ENCODE results near the gene ATG4B. TPM values are rescaled to one million over a fixed set of nuclear protein-coding genes. Genes with fewer than 3 reads are reported as not detected.
"Not testable (repeated sequence)": the region's sequence is repeated elsewhere in the genome, so short reads cannot be mapped to it uniquely, and the experiment has no call there.

ATG4B gene
- total RNA-seq, 4 donors from 2014 or later: 58.5 to 129 (median 86.2) TPM

DNA sequence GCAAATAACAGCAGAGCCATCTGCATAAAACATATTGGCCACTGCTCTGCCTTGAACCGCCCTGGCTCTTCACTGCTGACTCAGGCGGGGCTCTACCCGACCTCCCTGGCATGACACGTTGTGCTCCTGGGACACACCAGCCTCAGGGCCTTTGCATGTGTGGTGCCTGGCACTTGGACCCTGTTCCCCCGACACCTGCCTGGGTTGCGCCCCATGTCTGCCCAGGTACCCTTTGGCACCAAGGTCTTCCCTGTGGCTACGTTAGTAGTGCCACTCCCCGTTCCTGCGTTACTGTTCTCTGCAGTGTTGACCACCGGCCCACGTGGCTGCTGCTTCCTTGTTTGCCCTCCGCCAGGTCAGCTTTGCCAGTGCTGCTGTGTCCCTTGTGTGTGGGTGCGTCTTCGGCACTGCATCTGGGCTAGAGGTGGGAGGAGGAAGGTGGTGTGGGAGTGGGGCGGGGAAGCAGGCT lies 20.3 kb downstream of the ATG4B start:
- Histone ChIP-seq H3K27me3 (no peaks in the 10 kb centered on the region), H3K4me1 (no peaks in the 10 kb centered on the region), H3K36me3 (peaks cover 45 to 53% of the 10 kb centered on the region in 2 donors), H3K9me3 (no peaks in the 10 kb centered on the region), H3K27ac (no peak overlapping the region), H3K4me3 (replicated peaks in 1 of 3) (no peak overlapping the region)
- WGBS, 2 donors: 94 to 96% methylated on average over 14 of the region's 15 CpGs
- intact Hi-C loops (cut with DNase I): no loop called here
- TF ChIP-seq CTCF (IDR thresholded peaks at IDR 0.05): no peak
- TF ChIP-seq POLR2A (IDR thresholded peaks at IDR 0.05): no peak
- no peak for DNase-seq

GRCh38 chr2:241658296-241658695 lies 20.8 kb downstream of the ATG4B start:
- H3K4me1 ChIP-seq: no peaks in the 10 kb centered on the region
- peaks cover 42 to 52% of the 10 kb centered on the region in 2 donors for H3K36me3 ChIP-seq
- intact Hi-C loops (cut with DNase I): no loop called here
- H3K27me3 ChIP-seq: no peaks in the 10 kb centered on the region
- H3K9me3 ChIP-seq: no peaks in the 10 kb centered on the region
- H3K4me3 ChIP-seq (replicated peaks in 1 of 3): no peak overlapping the region
- DNase-seq: no peak
- WGBS, 2 donors: 81 to 94% methylated on average over 5 of the region's 5 CpGs
- no peak overlapping the region for H3K27ac ChIP-seq
- no peak for TF ChIP-seq CTCF (IDR thresholded peaks at IDR 0.05)
- no peak for TF ChIP-seq POLR2A (IDR thresholded peaks at IDR 0.05)

DNA sequence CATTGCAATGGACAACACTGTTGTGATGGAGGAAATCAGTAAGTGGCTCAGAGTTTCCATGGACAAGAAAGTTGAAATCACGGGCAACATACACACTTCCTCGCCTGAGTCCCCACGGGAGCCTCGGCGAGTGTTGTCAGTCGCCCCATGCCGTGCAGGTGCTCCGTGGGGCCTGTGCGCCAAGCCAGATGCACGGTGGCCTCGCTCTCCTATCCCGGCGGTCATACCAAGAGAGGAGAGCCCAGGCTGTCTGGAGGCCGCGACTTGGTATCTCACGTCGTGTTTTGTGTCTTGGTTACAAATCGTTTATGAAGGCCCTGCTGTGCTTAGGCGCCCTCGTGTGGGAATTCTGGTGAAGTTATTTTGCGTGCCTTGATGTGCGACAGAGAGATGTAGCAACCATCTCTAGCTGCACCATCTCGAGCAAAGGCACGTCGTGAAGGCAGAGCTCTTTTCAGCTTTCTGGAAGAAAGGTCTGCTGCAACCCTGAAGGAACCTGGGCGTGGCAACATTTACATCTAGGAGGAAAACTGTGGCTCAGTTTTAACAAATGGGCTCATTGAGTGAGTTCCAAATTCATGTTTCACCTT lies 21.8 kb downstream of the ATG4B start:
- 66 to 71% methylated on average over 26 of the region's 26 CpGs for WGBS, 2 donors
- TF ChIP-seq POLR2A (IDR thresholded peaks at IDR 0.05) (no peak), CTCF (IDR thresholded peaks at IDR 0.05) (peak in 3 of 6 experiments; percentile 33 to 53 (median 38))
- H3K4me1 ChIP-seq: no peaks in the 10 kb centered on the region
- no peak overlapping the region for H3K4me3 ChIP-seq (replicated peaks in 1 of 3)
- H3K36me3 ChIP-seq: peaks cover 42 to 52% of the 10 kb centered on the region in 2 donors
- intact Hi-C loops (cut with DNase I): no loop called here
- peak; percentile 42 to 54 for DNase-seq
- no peaks in the 10 kb centered on the region for H3K27me3 ChIP-seq
- no peak overlapping the region for H3K27ac ChIP-seq
- no peaks in the 10 kb centered on the region for H3K9me3 ChIP-seq

GRCh38 chr2:241660593-241661213 lies 23.2 kb downstream of the ATG4B start:
- no peaks in the 10 kb centered on the region for H3K27me3 ChIP-seq
- H3K4me1 ChIP-seq: no peaks in the 10 kb centered on the region
- H3K36me3 ChIP-seq: peaks cover 27 to 40% of the 10 kb centered on the region in 2 donors
- H3K9me3 ChIP-seq: no peaks in the 10 kb centered on the region
- no peak overlapping the region for H3K4me3 ChIP-seq (replicated peaks in 1 of 3)
- TF ChIP-seq POLR2A (IDR thresholded peaks at IDR 0.05) (no peak), CTCF (IDR thresholded peaks at IDR 0.05) (no peak)
- 94 to 97% methylated on average over 13 of the region's 14 CpGs for WGBS, 2 donors
- intact Hi-C loops (cut with DNase I): no loop called here
- H3K27ac ChIP-seq: no peak overlapping the region
- no peak for DNase-seq

DNA sequence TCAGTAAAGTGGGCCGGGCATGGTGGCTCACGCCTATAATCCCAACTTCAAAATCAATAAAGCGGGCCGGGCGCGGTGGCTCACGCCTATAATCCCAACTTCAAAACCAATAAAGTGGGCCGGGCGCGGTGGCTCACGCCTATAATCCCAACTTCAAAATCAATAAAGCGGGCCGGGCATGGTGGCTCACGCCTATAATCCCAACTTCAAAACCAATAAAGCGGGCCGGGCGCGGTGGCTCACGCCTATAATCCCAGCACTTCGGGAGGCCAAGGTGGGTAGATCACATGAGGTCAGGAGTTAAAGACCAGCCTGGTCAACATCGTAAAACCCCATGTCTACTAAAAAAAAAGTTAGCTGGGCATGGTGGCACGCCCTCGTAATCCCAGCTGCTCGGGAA lies 25.2 kb downstream of the ATG4B start:
- H3K27ac ChIP-seq; H3K27me3 ChIP-seq; H3K4me3 ChIP-seq (replicated peaks in 1 of 3); intact Hi-C loops (cut with DNase I); H3K4me1 ChIP-seq; DNase-seq; H3K9me3 ChIP-seq: not testable (repeated sequence)
- H3K36me3 ChIP-seq: peaks cover 26 to 42% of the 10 kb centered on the region in 2 donors
- 92 to 96% methylated on average over 24 of the region's 24 CpGs for WGBS, 2 donors

Measured in thyroid gland (tissue), 4 donors.